DMS 273 (cell line): ENCODE measurements around the gene PCBP4.
A peak's percentile ranks its signal among the peaks of the same experiment; 100 is the strongest.
"Not testable (repeated sequence)": the region's sequence is repeated elsewhere in the genome, so short reads cannot be mapped to it uniquely, and the experiment has no call there.

Source experiments
- DNase-seq: peaks from one replicate; lab custom pipeline; 2025; ENCODE audit not compliant: unreplicated experiment; lab: John Stamatoyannopoulos, UW

Gene PCBP4

DNA sequence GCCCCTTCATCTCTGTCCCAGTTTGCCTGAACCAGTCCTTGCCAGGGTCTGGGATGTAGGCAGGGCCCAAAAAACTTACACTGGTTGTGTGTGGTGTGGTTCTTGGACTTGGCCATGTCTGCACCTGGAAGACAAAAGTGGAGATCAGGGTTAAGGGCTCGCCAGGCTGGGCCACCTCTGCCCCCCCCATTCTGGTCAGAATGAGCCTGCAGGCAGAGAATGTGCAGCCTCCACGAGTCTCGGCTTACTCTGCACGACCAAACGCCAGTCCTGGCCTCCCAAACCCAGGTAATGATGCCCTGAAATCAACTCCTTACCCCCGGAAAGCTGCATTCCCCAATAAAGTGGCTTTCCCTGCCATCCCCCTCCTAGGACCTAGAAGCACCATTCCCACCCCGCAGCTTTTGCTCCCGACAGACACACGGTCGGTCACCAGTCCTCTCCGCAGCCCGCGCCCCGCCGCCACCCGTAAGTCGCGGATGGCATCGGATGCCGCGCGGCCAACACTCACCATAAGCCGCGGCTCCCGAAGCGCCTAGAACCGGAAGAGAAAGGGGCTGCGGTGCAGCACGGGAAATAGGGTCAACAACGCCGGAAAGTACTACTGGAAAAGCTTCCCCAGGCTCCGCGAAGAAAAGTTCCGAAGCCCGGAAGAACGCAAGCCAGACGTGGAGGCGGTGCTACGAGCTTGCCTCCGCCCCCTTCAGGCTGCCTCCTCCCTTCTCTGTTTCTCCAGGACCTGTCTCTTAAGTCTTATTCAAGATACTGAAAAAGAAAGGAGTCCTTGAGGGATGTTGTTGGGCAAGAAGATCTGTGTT, 28.3 kb upstream of the PCBP4 start, which contains the start of gene RPL29:
Gene RPL29, minus strand, starts transcription at position 550 of the 818 bp plus-strand sequence. Its CDS starts 434 bp downstream, at position 116.
- peak; percentile 94 for DNase-seq

DNA sequence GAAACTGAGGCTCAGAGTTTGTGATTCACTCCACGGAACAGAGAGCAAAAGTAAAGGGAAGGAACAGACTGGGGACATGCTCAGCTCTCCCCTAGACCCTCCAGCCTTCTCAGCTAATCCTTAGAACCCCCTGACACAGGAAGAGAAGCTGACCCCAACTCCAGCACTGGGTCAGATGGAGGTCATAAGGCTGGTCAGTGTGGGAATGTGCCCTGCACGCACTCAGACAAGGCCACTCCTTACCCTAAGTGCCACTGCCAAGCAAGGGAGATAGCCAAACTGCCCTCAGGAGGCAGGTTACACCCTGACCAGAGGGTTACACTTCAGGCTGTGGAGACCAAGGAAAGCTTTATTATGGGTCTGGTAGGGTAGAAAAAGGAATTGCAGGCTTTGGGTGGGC, 27.3 kb upstream of the PCBP4 start:
- DNase-seq: no peak

DNA sequence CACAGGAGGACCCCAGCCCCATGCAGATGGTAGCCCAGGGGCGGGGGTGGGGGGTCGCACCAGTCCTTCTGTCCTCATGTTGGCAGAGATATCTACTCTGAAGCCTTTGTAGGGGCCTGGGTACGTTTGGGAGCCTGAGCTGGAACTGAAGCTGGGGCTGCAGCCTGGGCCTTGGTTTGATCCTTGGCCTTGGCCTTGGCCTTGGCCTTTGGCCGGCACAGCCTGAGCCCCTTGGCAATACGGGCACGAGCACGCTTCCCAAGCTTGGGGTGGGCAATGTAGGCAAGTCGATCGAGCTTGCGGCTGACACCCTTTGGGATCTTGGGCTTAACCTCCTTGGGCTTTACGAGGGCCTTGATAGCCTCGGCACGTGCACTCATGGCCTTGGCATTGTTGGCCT, 26.4 kb upstream of the PCBP4 start:
- not testable (repeated sequence) for DNase-seq

DNA sequence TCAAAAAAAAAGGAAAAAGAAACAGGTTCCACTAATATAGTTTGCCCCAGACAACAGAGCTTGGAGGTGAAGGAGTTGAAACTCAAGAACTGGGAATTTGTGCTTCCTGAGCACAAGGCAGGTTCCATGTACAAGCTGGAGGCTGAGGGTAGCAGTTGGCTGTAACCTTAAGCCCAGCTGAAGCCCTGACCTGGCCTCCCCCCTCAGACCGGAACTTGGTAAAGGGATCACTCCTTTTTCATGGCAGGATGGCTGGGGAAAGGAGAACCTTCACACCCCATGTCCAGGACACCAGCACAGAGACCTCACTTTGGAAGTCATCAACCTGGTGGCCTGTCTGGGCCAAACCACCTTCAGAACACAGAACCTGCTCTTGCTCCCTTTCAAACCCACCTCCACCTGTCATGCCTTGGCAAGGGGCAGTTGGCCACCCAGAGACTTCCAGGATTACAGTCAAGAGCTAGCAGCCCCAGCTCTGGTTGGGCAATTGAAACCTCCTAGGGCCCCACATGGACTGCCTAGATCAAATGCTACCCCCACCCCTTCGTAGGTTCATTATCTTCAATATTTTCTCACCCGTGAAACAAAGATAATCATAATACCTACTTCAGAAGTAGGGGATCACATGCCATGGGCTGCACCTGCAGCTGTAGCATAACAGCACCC, 24.9 kb upstream of the PCBP4 start:
- peak; percentile 59 for DNase-seq

DNA sequence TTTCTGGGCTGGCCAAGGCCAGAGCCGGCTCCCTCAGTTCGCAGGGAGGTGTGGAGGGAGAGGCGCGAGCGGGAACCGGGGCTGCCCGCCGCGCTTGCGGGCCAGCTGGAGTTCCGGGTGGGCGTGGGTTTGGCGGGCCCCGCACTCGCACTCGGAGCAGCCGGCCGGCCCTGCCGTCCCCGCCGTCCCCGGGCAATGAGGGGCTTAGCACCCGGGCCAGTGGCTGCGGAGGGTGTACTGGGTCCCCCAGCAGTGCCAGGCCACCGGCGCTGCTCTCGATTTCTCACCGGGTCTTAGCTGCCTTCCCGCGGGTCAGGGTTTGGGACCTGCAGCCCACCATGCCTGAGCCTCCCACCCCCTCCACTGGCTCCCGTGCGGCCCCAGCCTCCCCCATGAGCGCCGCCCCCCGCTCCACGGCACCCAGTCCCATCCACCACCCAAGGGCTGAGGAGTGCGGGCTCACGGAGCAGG, 23.3 kb upstream of the PCBP4 start:
- DNase-seq: not testable (repeated sequence)

DNA sequence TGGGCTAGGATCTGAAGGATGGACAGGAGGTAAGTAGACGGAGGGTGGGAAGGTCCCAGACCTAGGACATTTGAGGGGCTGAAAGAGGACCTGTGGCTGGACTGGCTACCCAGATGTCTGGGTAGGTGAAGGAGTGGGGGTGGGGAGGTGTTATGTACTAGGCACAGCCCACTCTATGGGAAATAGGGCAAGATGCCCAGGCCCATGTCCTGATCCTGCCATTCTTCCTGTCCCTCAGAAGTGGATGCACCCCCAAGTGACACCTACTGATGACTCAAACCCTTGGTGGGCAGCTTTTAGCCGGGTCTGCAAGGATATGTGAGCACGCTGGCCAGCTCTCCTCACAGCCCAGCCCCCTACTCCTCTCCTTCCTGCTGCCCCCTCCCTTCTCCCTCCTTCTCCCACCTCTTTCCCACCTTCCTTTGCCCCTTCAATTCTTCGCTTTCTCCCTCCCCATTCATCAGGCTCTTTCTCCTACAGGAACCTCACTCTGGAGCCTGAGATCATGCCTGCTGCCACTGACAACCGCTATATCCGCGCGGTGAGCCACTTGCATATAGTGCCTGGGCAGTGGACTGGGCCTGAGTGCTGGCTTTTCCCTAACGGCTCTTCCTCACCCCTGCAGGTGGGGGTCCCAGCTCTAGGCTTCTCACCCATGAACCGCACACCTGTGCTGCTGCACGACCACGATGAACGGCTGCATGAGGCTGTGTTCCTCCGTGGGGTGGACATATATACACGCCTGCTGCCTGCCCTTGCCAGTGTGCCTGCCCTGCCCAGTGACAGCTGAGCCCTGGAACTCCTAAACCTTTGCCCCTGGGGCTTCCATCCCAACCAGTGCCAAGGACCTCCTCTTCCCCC, 21.3 kb upstream of the PCBP4 start:
- DNase-seq: peak; percentile 36

DNA sequence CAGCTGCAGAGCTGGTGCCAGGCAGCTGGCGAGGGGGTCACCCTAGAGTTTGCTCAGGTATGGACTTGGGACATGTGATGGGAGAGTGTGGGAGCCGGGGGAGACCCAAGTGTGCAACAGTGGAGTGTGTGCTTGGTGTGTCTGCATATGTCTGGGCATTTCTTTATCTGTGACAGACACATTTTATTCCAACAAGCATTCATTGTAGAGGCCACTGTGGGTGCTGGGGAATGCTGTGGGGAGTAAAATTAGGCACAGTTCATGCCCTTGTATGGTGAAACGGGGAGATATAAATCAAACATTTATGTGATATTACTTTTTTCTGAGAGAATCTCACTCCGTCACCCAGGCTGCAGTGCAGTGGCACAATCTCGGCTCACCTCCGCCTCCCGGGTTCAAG, 20.3 kb upstream of the PCBP4 start:
- DNase-seq: no peak

DNA sequence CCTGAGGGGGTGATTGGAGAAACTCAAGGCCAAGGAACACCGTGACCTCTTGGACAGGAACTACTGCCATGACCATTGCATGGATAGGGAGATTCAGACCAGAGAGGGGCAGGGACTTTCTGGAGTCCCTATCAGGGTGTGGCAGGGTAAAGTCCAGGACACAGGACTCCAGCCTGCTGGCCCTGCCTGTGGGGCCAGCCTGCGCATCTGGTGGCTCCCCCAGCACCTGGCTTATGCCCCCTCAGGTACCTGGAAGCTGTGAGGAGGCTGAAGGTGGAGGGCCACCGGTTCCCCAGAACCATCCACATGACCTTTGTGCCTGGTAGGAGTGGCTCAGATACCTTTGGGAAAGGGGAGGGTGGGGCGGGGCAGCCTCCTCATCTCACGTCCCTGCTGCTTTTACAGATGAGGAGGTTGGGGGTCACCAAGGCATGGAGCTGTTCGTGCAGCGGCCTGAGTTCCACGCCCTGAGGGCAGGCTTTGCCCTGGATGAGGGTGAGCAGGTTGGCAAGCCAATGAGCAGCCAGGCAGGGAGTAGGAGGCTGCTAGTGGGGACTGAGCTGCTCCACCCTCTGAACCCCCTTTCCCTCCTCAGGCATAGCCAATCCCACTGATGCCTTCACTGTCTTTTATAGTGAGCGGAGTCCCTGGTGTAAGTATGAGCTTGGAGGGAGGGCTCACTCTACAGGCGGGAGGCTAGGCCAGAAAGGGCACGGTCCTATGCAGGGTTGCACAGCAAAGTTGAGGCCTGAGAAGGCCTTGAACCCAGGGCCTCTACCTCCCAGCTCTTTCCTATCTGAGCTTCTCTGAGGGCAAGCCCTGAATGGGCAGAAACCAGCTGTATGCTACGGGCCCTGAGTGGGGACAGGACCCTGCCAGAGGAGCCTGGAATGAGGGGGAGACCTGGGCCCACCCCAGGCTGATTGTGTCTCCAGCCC, 19.0 kb upstream of the PCBP4 start:
- no peak for DNase-seq

DNA sequence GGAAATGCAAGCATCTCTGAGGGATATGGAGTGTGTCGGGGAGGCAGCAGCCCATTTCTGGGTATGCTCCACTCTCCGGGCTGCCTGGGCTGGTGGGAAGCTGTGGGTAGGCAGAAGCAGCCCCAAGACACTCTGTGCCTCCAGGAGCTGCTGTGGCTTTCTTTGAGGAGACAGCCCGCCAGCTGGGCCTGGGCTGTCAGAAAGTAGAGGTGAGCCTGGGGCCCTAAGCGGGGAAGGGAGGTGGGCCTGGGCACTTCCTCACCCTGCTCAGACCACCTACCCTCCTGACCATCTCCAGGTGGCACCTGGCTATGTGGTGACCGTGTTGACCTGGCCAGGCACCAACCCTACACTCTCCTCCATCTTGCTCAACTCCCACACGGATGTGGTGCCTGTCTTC, 17.8 kb upstream of the PCBP4 start:
- DNase-seq: no peak

DNA sequence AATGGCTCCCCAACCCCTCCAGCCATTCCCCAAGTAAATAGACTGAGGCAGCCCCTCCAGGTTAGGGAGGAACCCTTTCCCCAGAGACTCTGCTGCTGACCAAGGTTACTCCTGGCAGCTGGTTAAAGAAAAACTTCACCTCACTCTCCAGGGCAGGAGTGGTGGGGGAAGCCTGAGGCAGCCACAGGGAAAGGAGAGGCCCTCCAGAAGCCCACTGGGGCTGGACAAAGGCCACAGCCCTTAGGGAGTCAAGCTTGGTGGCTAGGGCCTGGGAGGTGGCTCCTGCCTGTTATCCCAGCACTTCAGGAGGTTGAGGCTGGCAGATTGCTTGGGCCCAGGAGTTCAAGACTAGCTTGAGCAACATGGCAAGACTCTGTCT, 17.0 kb upstream of the PCBP4 start:
- no peak for DNase-seq

DNA sequence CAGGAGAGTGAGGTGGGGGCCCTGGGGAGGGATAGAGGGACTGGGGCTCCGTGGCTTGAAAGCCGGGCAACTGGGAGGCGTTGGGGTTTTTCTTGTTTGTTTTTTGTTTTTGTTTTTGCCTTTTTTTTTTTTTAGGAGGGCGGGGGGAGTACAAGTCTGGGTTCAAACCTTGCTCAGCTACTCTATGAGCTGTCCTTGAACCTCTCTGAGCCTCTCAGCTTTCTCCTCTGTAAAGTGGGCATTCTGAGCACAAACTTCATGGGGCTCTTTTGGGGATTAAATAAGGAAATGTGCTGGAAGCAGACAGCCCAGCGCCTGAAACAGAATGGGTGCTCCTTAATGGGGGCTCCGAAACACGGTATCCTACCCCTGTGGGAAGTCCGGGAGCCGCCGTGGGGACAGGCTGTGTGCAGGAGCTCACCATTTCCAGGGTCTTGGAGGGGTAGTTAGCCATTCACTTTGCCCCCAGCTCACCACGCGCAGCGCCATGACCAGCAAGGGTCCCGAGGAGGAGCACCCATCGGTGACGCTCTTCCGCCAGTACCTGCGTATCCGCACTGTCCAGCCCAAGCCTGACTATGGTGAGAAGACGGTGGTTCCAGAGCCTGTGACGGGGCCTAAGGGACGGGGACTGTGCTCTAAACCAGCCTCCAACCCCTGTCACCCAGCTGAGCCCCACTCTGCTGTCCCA, 16.5 kb upstream of the PCBP4 start:
- DNase-seq: no peak

DNA sequence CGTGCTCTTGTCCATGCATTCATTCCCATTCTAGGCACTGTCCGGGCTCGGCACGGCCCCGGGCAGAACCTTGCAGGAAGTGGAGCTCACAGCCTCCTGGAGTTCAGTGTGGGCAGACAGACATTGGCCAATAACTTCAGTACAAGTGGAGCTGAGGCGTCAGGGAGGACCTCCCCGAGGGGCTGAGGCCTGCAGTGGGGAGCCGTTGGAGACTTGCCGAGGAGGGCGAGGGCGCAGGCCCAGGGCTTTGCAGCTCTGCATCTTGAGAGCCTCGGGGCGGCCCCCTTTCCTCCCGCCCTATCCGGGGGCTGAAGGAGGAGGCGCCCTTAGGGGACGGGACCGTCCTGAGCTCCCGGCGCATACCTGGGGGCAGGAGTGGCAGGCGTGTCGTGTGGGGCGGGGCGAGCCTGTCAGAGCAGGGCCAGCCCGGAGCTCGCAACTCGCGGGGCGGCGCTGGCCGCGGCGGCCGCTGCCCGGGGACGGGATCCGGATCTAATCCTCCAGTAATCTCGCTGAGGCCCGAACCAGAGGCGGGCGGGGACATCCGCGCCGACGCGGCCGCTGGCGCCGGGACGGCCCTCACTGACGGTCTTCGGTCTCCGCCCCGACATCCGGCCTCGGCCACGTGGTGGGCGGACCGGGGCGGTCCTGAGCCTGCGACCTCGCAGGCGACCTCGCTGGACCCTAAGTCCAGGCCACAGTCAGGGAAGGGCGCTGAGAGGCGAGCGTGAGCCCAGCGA, 15.8 kb upstream of the PCBP4 start, which contains the start of gene ACY1:
Gene ACY1, plus strand, starts transcription at position 698 of the 740 bp plus-strand sequence. CDS start 530 bp downstream, outside the sequence.
- peak; percentile 88 for DNase-seq

DNA sequence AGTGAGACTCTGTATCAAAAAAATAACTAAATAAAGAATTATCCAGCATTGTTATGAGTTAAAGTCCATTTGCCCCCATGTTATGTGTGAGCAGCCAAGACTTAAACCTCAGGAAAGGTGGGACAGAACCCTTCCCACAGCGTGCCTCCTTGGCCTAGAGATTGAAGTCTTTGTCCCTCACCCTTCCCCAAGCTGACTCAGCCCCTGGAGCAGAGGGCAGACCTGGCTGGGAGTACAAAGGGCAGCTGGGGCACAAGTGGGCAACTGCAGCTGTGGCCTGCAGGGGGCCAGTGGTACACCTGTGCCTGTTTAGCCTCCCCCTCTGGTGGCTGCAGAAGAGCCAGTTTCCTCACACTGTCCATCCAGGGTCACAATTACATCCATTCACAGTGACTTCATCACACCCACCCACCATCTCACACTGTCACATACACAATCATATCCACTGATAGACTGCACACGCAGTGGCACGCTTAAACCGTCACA, 15.1 kb upstream of the PCBP4 start:
- DNase-seq: peak; percentile 68

DNA sequence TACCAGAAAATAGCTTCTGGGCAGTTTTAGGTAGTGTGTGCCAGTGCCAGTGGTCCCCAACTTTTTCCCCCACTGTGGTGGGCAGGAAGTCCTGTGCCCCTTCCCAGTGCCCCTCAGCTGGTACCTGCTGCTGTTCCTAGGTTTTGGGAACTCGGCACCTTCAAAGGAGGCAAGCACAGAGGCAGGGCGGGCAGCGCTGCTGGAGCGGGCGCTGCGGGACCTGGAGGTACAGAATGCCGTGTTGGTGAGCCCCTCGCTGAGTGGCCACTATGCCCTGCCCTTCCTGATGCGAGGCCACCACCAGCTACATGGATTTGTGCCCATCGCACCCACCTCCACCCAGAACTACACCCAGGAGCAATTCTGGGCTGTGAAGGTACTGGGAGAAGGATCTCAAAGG, 13.0 kb upstream of the PCBP4 start:
- DNase-seq: no peak

DNA sequence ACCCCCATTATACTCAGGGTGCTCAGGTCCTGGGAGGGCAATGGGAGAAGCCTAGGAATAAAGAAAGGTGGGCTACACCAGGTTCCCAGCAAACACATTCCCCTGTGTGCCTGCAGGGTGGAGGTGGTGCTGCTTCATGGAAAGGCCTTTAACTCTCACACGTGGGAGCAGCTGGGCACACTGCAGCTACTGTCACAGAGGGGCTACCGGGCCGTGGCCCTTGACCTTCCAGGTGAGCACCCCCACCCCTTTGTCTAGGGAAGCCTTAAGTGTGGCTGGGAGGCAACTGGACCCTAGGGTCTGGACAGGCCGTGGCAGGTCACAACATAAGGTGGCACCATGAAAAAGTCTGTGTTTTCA, 10.9 kb upstream of the PCBP4 start:
- no peak for DNase-seq

DNA sequence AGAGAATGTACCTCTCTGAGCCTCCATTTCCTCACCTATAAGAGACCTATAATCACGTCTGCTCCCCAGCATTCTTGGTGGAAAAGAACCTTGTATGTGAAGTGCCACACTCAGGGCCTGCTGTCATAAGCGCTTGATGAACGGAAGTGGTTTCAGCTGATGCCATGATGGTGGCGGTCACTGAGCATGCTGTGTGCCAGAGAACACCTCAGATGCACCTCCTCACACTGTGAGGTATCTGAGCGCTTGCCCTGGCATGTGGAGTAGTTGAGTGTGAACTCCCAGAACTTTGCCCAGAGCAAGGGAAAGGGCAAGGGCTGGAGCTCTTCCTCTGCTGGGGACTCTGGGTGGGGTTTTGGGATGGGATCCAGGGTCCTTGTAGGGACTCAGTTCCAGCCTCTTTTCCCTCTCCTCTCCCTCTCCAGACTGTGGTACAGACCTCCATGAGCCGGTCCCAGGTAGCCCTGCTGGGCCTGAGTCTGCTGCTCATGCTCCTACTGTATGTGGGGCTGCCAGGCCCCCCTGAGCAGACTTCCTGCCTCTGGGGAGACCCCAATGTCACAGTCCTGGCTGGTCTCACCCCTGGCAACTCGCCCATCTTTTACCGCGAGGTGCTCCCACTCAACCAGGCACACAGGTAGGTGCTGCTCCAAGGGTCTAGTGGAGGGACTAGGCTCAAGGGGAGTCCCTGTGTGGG, 10.3 kb upstream of the PCBP4 start:
- DNase-seq: no peak

DNA sequence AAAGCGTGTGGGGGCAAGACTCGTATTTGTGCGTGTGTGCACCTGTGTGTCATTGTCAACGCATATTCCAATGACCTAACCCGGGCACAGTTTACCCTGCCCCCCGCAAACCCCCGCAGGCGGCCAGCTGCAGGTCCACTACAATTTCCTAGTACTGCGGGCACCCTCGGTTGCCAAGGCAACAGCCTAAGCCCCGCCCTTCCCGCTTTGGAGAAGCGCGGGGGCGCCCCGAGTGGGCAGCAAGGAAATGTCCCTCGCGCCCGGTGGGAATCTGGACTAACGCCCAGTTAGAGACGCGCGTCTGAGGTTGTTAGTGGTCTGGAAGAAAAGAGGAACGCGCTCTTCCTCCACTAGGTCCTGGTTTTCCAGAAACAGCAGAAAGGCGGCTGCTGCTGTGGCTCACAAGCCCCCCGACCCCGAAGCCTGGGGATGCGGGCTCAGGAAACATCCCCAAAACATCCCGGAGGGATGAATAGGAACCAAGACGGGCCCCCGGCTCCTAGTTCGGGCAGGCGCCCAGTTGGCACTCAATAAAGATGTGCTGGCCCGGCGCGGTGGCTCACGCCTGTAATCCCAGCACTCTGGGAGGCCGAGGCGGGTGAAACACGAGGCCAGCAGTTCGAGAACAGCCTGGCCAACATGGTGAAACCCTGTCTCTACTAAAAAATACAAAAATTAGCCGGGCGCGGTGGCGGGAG, 8.7 kb upstream of the PCBP4 start:
- DNase-seq: peak; percentile 69
